ENCODE results near the gene IGLL1.

Gene IGLL1

GRCh38 chr22:23529166-23530103 is 50.7 kb downstream of the IGLL1 start:
- Histone ChIP-seq H3K9me3 (ENCODE audit: insufficient read depth, low read length) (no peaks in the 10 kb centered on the region), H3K4me3 (ENCODE audit: insufficient read depth, low read length, poor library complexity, severe bottlenecking) (no peak overlapping the region), H3K9ac (ENCODE audit: low read length) (no peak overlapping the region), H4K20me1 (ENCODE audit: low read depth, low read length) (no peaks in the 10 kb centered on the region), H3K36me3 (ENCODE audit: low read length) (no peaks in the 10 kb centered on the region), H2AFZ (ENCODE audit: low read depth, low read length, severe bottlenecking) (no peak overlapping the region), H3K27me3 (ENCODE audit: low read length) (no peaks in the 10 kb centered on the region), H3K27ac (ENCODE audit: low read depth, low read length) (no peak overlapping the region), H3F3A (ENCODE audit: insufficient read depth) (no peaks in the 10 kb centered on the region), H3K79me2 (ENCODE audit: insufficient read depth, low read length) (no peaks in the 10 kb centered on the region), H3K4me2 (ENCODE audit: low read depth, low read length, poor library complexity, severe bottlenecking) (no peak overlapping the region), H3K9me2 (replicated peaks; ENCODE audit: insufficient read depth, low read length) (no peaks in the 10 kb centered on the region)
- TF ChIP-seq CTCF (IDR thresholded peaks at IDR 0.05; ENCODE audit: insufficient read depth, low read length, poor library complexity, severe bottlenecking) (no peak), EZH2phosphoT487 (conservative IDR thresholded peaks at IDR 0.05; ENCODE audit: low read length) (no peak)

GRCh38 chr22:23527971-23528740 is 51.9 kb downstream of the IGLL1 start:
- no peaks in the 10 kb centered on the region for H4K20me1 ChIP-seq (ENCODE audit: low read depth, low read length)
- TF ChIP-seq EZH2phosphoT487 (conservative IDR thresholded peaks at IDR 0.05; ENCODE audit: low read length) (no peak), CTCF (IDR thresholded peaks at IDR 0.05; ENCODE audit: insufficient read depth, low read length, poor library complexity, severe bottlenecking) (no peak)
- H3K27ac ChIP-seq (ENCODE audit: low read depth, low read length): no peak overlapping the region
- H3K79me2 ChIP-seq (ENCODE audit: insufficient read depth, low read length): no peaks in the 10 kb centered on the region
- no peaks in the 10 kb centered on the region for H3K9me3 ChIP-seq (ENCODE audit: insufficient read depth, low read length)
- H3K4me3 ChIP-seq (ENCODE audit: insufficient read depth, low read length, poor library complexity, severe bottlenecking): no peak overlapping the region
- no peaks in the 10 kb centered on the region for H3K27me3 ChIP-seq (ENCODE audit: low read length)
- no peak overlapping the region for H3K4me2 ChIP-seq (ENCODE audit: low read depth, low read length, poor library complexity, severe bottlenecking)
- H3K36me3 ChIP-seq (ENCODE audit: low read length): no peaks in the 10 kb centered on the region
- H3K9ac ChIP-seq (ENCODE audit: low read length): no peak overlapping the region
- no peaks in the 10 kb centered on the region for H3K9me2 ChIP-seq (replicated peaks; ENCODE audit: insufficient read depth, low read length)
- no peak overlapping the region for H2AFZ ChIP-seq (ENCODE audit: low read depth, low read length, severe bottlenecking)
- H3F3A ChIP-seq (ENCODE audit: insufficient read depth): no peaks in the 10 kb centered on the region

GRCh38 chr22:23526596-23527316 is 53.3 kb downstream of the IGLL1 start:
- H3K27me3 ChIP-seq (ENCODE audit: low read length): no peaks in the 10 kb centered on the region
- no peaks in the 10 kb centered on the region for H3K9me3 ChIP-seq (ENCODE audit: insufficient read depth, low read length)
- no peaks in the 10 kb centered on the region for H3K36me3 ChIP-seq (ENCODE audit: low read length)
- H4K20me1 ChIP-seq (ENCODE audit: low read depth, low read length): no peaks in the 10 kb centered on the region
- H2AFZ ChIP-seq (ENCODE audit: low read depth, low read length, severe bottlenecking): no peak overlapping the region
- H3K9ac ChIP-seq (ENCODE audit: low read length): no peak overlapping the region
- no peak overlapping the region for H3K4me2 ChIP-seq (ENCODE audit: low read depth, low read length, poor library complexity, severe bottlenecking)
- no peak overlapping the region for H3K4me3 ChIP-seq (ENCODE audit: insufficient read depth, low read length, poor library complexity, severe bottlenecking)
- TF ChIP-seq EZH2phosphoT487 (conservative IDR thresholded peaks at IDR 0.05; ENCODE audit: low read length): no peak
- TF ChIP-seq CTCF (IDR thresholded peaks at IDR 0.05; ENCODE audit: insufficient read depth, low read length, poor library complexity, severe bottlenecking): no peak
- H3K79me2 ChIP-seq (ENCODE audit: insufficient read depth, low read length): no peaks in the 10 kb centered on the region
- no peak overlapping the region for H3K27ac ChIP-seq (ENCODE audit: low read depth, low read length)
- H3F3A ChIP-seq (ENCODE audit: insufficient read depth): no peaks in the 10 kb centered on the region
- no peaks in the 10 kb centered on the region for H3K9me2 ChIP-seq (replicated peaks; ENCODE audit: insufficient read depth, low read length)
